IMR-90 (cell line): ENCODE data around the gene H3-3A.

Source experiments
- CEBPB ChIP-seq: IDR thresholded peaks from 2 replicates; pipeline ENCODE4 v1.6.1; 2012; ENCODE audit warnings: low read depth, low read length, improper control_type of control experiment
- CTCF ChIP-seq: conservative IDR thresholded peaks from 2 replicates; pipeline ENCODE4 v1.5.1; 2012; ENCODE audit warnings: mild to moderate bottlenecking, low read depth, low read length, improper control_type of control experiment
- ELK1 ChIP-seq: fragments of 150-350 bp; IDR thresholded peaks from 2 replicates; pipeline ENCODE4 v1.6.1; 2016; ENCODE audit warnings: low read depth, mild to moderate bottlenecking, low read length, moderate library complexity, borderline replicate concordance
- POLR2A ChIP-seq: IDR thresholded peaks from 2 replicates; pipeline ENCODE4 v1.6.1; 2012; ENCODE audit warnings: mild to moderate bottlenecking, low read depth, low read length
- RCOR1 ChIP-seq: IDR thresholded peaks from 2 replicates; pipeline ENCODE4 v1.6.1; 2012; ENCODE audit warnings: mild to moderate bottlenecking, low read length, improper control_type of control experiment; ENCODE audit not compliant: insufficient replicate concordance
- RFX5 ChIP-seq: IDR thresholded peaks from 2 replicates; pipeline ENCODE4 v1.8.0; 2012; ENCODE audit warnings: low read depth, mild to moderate bottlenecking, low read length, moderate library complexity
- SMC3 ChIP-seq: fragments of 150-350 bp; IDR thresholded peaks from 2 replicates; pipeline ENCODE4 v1.6.1; 2016; ENCODE audit warnings: low read depth, mild to moderate bottlenecking, antibody characterized with exemption, low read length, moderate library complexity
- TF ChIP-seq, protein P1 (sequence below): fragments of 150-350 bp; IDR thresholded peaks from 2 replicates; pipeline ENCODE4 v1.6.1; 2017; ENCODE audit warnings: mild to moderate bottlenecking, antibody characterized with exemption, low read length, low read depth

DNA sequence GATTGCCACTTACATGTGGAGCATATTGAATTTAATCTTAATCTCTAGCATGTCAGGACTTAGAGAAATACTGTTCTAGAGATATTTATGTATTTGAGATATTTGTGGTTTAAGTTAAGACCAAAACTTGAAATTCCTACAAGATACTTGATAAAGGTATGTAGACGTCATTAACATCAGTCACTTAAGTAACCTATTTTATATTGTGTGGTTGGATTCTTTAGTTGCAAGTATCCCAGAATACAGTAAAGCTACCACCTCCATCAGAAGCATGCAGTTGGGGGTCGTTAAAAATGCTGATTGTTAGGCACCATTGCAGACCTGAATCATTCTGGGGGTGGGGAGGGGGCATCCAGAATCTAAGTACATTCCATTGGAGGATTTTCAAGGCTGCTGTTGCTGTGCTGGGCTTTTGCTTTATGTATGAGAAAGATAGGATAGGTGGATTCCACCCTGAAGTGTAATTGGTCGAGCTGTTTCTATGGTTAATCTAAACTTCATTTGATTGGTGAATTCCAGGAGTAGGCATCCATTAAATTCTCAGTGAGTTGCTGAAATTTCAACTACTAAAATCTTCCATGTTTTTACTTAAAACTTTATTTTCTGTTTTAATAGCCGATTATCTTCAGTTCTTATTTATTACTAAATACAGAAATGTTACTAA lies 4.0 kb downstream of the H3-3A start:
- TF ChIP-seq CTCF (no peak), RCOR1 (no peak), CEBPB (no peak), POLR2A (no peak), ELK1 (no peak), RFX5 (no peak), SMC3 (no peak)
- TF ChIP-seq, protein P1, sequence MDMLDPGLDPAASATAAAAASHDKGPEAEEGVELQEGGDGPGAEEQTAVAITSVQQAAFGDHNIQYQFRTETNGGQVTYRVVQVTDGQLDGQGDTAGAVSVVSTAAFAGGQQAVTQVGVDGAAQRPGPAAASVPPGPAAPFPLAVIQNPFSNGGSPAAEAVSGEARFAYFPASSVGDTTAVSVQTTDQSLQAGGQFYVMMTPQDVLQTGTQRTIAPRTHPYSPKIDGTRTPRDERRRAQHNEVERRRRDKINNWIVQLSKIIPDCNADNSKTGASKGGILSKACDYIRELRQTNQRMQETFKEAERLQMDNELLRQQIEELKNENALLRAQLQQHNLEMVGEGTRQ, result no peak
